B cell (primary cell): ENCODE data around the gene WHAMM.

Experiments used
- CTCF ChIP-seq: fragments of 200-600 bp; IDR thresholded peaks from one replicate; pipeline ENCODE4 v1.8.0; 2022; ENCODE audit warnings: antibody characterized with exemption, mild to moderate bottlenecking
- EZH2 ChIP-seq: IDR thresholded peaks from 2 replicates; pipeline ENCODE4 v1.6.1; 2012; ENCODE audit warnings: borderline replicate concordance, low read depth, mild to moderate bottlenecking, moderate library complexity, low read length; ENCODE audit not compliant: insufficient read depth, poor library complexity, severe bottlenecking

- TF ChIP-seq CTCF (no peak), EZH2 (no peak)
Measured at GRCh38 chr15:82850731-82851130, 41.3 kb downstream of the WHAMM start.
